ENCODE results near the gene FUZ.

FUZ gene

GRCh38 chr19:49851456-49852259, 38.6 kb upstream of the FUZ start:
- peak; percentile 28 for DNase-seq

- peak; percentile 79 for DNase-seq
Measured at GRCh38 chr19:49850487-49851342, 37.6 kb upstream of the FUZ start, which contains the start of gene PTOV1. Gene PTOV1, plus strand, starts transcription at chr19:49851159.

- DNase-seq, result no peak
Measured at GRCh38 chr19:49850221-49850486, 37.1 kb upstream of the FUZ start.

- no peak for DNase-seq
Measured at GRCh38 chr19:49849433-49850220, 36.5 kb upstream of the FUZ start.

- no peak for DNase-seq
Measured at GRCh38 chr19:49848938-49849337, 35.8 kb upstream of the FUZ start.

GRCh38 chr19:49847731-49848696, 34.9 kb upstream of the FUZ start:
- DNase-seq, result no peak

GRCh38 chr19:49846408-49846807, 33.3 kb upstream of the FUZ start:
- no peak for DNase-seq

- no peak for DNase-seq
Measured at GRCh38 chr19:49845414-49845813, 32.3 kb upstream of the FUZ start.

GRCh38 chr19:49844138-49845095, 31.3 kb upstream of the FUZ start:
- no peak for DNase-seq

- no peak for DNase-seq
Measured at GRCh38 chr19:49843265-49843664, 30.2 kb upstream of the FUZ start.

GRCh38 chr19:49840736-49841249, 27.7 kb upstream of the FUZ start:
- DNase-seq, result no peak

- DNase-seq, result no peak
Measured at GRCh38 chr19:49840321-49840720, 27.2 kb upstream of the FUZ start.

- DNase-seq, result no peak
Measured at GRCh38 chr19:49839713-49840112, 26.6 kb upstream of the FUZ start.

GRCh38 chr19:49838885-49839588, 25.9 kb upstream of the FUZ start:
- no peak for DNase-seq

GRCh38 chr19:49837425-49837824, 24.3 kb upstream of the FUZ start:
- no peak for DNase-seq

- no peak for DNase-seq
Measured at GRCh38 chr19:49837009-49837310, 23.9 kb upstream of the FUZ start.

- DNase-seq, result no peak
Measured at GRCh38 chr19:49836176-49837008, 23.3 kb upstream of the FUZ start.

- no peak for DNase-seq
Measured at GRCh38 chr19:49835562-49835961, 22.5 kb upstream of the FUZ start.

- no peak for DNase-seq
Measured at GRCh38 chr19:49833599-49833998, 20.5 kb upstream of the FUZ start.
